AG04449 (cell line): ENCODE measurements around the gene REN.

Experiments
- CTCF ChIA-PET: fragments of 350-600 bp; formaldehyde crosslinking; extraction: SDS; loops from one replicate; lab custom pipeline; 2021; ENCODE audit warnings: antibody characterized with exemption; lab: Yijun Ruan, JAX
- POLR2A ChIA-PET: fragments of 400-600, 350-600 bp; formaldehyde crosslinking; extraction: SDS; loops from one replicate; lab custom pipeline; 2020; ENCODE audit warnings: antibody characterized with exemption, inconsistent platforms; lab: Yijun Ruan, JAX
- DNase-seq: peaks from one replicate; pipeline ENCODE4 v3.0.0-alpha.2; 2010; ENCODE audit warnings: low read depth, low spot score
- H3K4me3 ChIP-seq: 2 replicates; pipeline ENCODE4 v1.5.1; 2011; ENCODE audit warnings: low read depth, mild to moderate bottlenecking, control low read depth, low read length
- CTCF ChIP-seq: IDR thresholded peaks from one replicate; pipeline ENCODE4 v1.5.1; 2011; ENCODE audit warnings: mild to moderate bottlenecking, moderate library complexity, low read length, control low read depth, inconsistent platforms; ENCODE audit not compliant: insufficient read depth; ENCODE audit errors: missing control alignments

Gene REN

GRCh38 chr1:204126956-204127355 lies 39.2 kb downstream of the REN start:
- no peak overlapping the region for H3K4me3 ChIP-seq
- DNase-seq = no peak
- ChIA-PET POLR2A (interaction anchor here (1.0 kb wide), 1 partner anchor 261 kb away, joined by 3 read pairs; no protein-coding TSS in a partner anchor), CTCF (interaction anchor here (0.6 to 26.8 kb wide), 11 partner anchors 9 to 274 kb away, joined by 3 to 1069 read pairs (median 10); partner anchors contain the start of gene SNRPE)
- no peak for TF ChIP-seq CTCF

DNA sequence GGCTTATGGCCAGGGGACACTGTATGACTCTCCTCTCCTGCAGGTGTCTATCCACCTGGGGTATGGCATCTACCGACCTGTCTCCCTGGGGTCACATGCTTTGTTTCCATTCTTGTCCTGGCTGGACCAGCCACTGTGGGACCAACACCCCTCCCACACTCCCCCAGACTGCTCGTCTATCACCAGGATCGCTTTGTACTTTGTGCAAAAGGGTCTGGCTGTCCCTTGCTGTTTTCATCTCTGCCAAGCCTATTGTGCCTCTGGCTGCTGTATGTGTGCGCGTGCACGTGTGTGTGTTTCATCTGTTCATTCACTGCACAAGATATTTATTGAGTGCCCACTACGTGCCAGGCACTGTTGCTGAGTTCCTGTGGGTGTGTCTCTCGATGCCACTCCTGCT lies 39.8 kb downstream of the REN start:
- no peak overlapping the region for H3K4me3 ChIP-seq
- CTCF ChIA-PET = interaction anchor here (0.6 to 26.8 kb wide), 4 partner anchors 9 to 273 kb away, joined by 3 to 1069 read pairs (median 4); partner anchors contain the start of gene SNRPE
- TF ChIP-seq CTCF = no peak
- POLR2A ChIA-PET = no interaction called here
- DNase-seq = no peak

DNA sequence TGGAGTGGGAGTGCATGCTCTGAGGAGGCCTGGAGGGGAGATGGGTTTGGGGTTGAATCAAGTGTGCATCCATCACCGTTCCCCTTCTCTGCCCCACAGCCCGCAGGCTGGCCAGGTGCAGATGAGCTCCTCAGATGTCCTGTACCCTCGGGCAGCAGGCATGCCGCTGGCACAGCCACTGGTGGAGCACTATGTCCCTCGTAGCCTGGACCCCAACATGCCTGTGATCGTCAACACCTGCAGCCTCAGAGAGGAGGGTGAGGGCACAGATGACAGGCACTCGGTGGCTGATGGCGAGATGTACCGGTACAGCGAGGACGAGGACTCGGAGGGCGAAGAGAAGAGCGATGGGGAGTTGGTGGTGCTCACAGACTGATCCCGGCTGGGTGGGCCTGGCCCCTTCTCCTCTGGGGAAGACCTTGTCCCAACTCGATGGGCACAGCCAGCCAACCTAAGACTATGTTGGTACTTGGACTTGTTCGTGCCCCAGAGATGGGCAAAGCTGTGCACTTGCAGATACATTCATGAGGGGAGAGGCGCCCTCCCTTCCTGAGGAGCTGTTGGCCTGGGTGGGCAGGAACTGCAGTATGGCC lies 40.3 kb downstream of the REN start:
- ChIA-PET CTCF (interaction anchor here (1.3 to 26.8 kb wide), 3 partner anchors 10 to 261 kb away, joined by 4 to 1069 read pairs (median 7); partner anchors contain the start of gene SNRPE), POLR2A (no interaction called here)
- TF ChIP-seq CTCF = no peak
- no peak for DNase-seq
- no peak overlapping the region for H3K4me3 ChIP-seq

- no peak overlapping the region for H3K4me3 ChIP-seq
- ChIA-PET POLR2A (no interaction called here), CTCF (interaction anchor here (1.1 to 26.8 kb wide), 3 partner anchors 9 to 260 kb away, joined by 3 to 1069 read pairs (median 7); partner anchors contain the start of gene SNRPE)
- TF ChIP-seq CTCF = no peak
- DNase-seq = no peak
Observed at GRCh38 chr1:204124639-204125038, 41.5 kb downstream of the REN start.

DNA sequence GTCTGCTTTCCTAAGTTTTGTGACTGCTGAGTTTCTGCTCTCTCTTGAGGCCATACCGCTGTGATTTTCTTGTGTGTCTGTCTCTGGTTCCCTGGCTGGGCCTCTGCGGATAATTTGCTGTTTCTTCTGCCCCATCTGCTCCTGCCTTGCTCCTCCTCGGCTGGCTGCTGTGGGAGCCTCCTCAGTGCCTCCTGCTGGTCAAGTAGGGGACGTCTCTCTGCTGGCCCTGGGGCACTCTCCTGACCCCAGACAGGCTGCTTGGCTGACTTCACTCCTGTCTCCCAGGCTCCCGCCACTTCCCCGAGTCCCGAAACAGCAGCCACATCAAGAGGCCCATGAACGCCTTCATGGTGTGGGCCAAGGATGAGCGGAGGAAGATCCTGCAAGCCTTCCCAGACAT lies 42.8 kb downstream of the REN start:
- peak; percentile 40 for TF ChIP-seq CTCF
- CTCF ChIA-PET = interaction anchor here (26.8 kb wide), 1 partner anchor 258 kb away, joined by 1069 read pairs; the partner anchor contains the start of gene SNRPE
- no peak for DNase-seq
- H3K4me3 ChIP-seq = no peak overlapping the region
- POLR2A ChIA-PET = interaction anchor here (0.6 kb wide), 1 partner anchor 256 kb away, joined by 3 read pairs; no protein-coding TSS in a partner anchor

GRCh38 chr1:204121840-204122555 lies 44.1 kb downstream of the REN start:
- ChIA-PET POLR2A (no interaction called here), CTCF (interaction anchor here (1.0 to 26.8 kb wide), 2 partner anchors 8 to 257 kb away, joined by 3 to 1069 read pairs; partner anchors contain the start of gene SNRPE)
- H3K4me3 ChIP-seq = no peak overlapping the region
- DNase-seq = no peak
- TF ChIP-seq CTCF = no peak
